Left lung (tissue), 14 donors: ENCODE data around the gene NRG3. TPM values are rescaled to one million over a fixed set of nuclear protein-coding genes. Genes with fewer than 3 reads are reported as not detected.

Experiments used
- ATAC-seq: fragments of 200-7000 bp; cut with Tn5 transposase; one replicate; pipeline ENCODE4 v1.9.1; 2020; ENCODE audit warnings: moderate library complexity
- DNase-seq, 4 donors: peaks; one replicate each; pipeline ENCODE4 v3.0.0-alpha.2; 2013 to 2020
- H3K27ac ChIP-seq, 2 donors: fragments of 200-600 bp; sonication (generic) in 1 of 2; one replicate each; pipeline versions ENCODE4 v1.5.0 to v1.8.0; 2020 to 2021
- H3K27me3 ChIP-seq, 2 donors: fragments of 200-600 bp; sonication (generic) in 1 of 2; one replicate each; pipeline versions ENCODE4 v1.5.0 to v1.8.0; 2020 to 2021
- H3K36me3 ChIP-seq, 2 donors: fragments of 200-600 bp; sonication (generic) in 1 of 2; one replicate each; pipeline versions ENCODE4 v1.5.0 to v1.8.0; 2020 to 2021
- H3K4me1 ChIP-seq, 2 donors: fragments of 200-600 bp; one replicate each; pipeline ENCODE4 v1.8.0; 2021
- H3K4me3 ChIP-seq, 2 donors: fragments of 200-600 bp; sonication (generic) in 1 of 2; one replicate each; pipeline versions ENCODE4 v1.5.0 to v1.8.0; 2020 to 2021; ENCODE audit warnings: mild to moderate bottlenecking in 1 of 2
- H3K9me3 ChIP-seq, 2 donors: fragments of 200-600 bp; sonication (generic) in 1 of 2; one replicate each; pipeline versions ENCODE4 v1.5.0 to v1.8.0; 2020 to 2021
- CTCF ChIP-seq, 2 donors: fragments of 200-600 bp; sonication (generic) in 1 of 2; IDR thresholded peaks; one replicate each; pipeline versions ENCODE4 v1.5.0 to v1.8.0; 2021; ENCODE audit warnings: antibody characterized with exemption in 2 of 2
- intact Hi-C, 2 donors: fragments of 100-400 bp; cut with DNase I; formaldehyde crosslinking; loops; one replicate each; pipeline versions ENCODE4 v1.11.2 to v1.14.2; 2022
- long read RNA-seq, 12 donors: library from polyadenylated mRNA in 2 of 12; unstranded in 2 of 12; transcript quantifications; one replicate each; pipeline ENCODE4 v2.0.0 and lab custom pipeline, GENCODE V29; 2019 to 2026
- polyA plus RNA-seq, 6 donors: library from polyadenylated mRNA; unstranded; fragments of 120-200 nt; gene quantifications; one replicate each; pipeline ENCODE4 v1.2.1, GENCODE V29; 2013; ENCODE audit not compliant: insufficient read length in 6 of 6
- total RNA-seq, 2 donors: library from RNA; stranded (reverse); fragmentation: NEBNext Ultra II Directional; extraction: Animal tissue kit (Norgen Biotek cat#: 25700); gene quantifications; one replicate each; pipeline ENCODE4 v1.2.1, GENCODE V29; 2021
- donor health status: DM: no; HTN: yes; CAD: no.
- donor health status: DM: no; HTN: no; CAD: no.

The NRG3 gene
- total RNA-seq (1 to 10 TPM; 1.0 to 1.5 TPM), polyA plus RNA-seq (1 to 10 TPM; 1.0 to 1.7 (median 1.1) TPM)
- long read RNA-seq, donor 1, result 0 reads
- long read RNA-seq, donor 2, result 0 reads
- long read RNA-seq, donor 3, result 0 reads
- long read RNA-seq, donor 4, result 0 reads
- long read RNA-seq, donor 5, result 0 reads
- long read RNA-seq, donor 6, result 0 reads
- long read RNA-seq, donor 7, result 0 reads
- long read RNA-seq, donor 8, result 0 reads
- long read RNA-seq, donor 9, result 0 reads
- long read RNA-seq, donor 10, result 0 reads
- long read RNA-seq, donor 11, partial matches to known transcripts, result 0 of 4 reads
- long read RNA-seq, donor 11, other reads (novel, unspliced or antisense), result 0 of 4 reads
- long read RNA-seq, donor 12, result 0 reads

- intact Hi-C loops, result no loop called here
- no peak within 1 kb of the TSS for H3K27ac ChIP-seq
- DNase-seq (no peak), ATAC-seq (peak; percentile 47)
- H3K4me1 ChIP-seq, result peaks cover 0 to 16% of the 10 kb centered on the region in 2 donors
- no peak for TF ChIP-seq CTCF (IDR thresholded peaks at IDR 0.05)
- H3K27me3 ChIP-seq, result peaks cover 37 to 61% of the 10 kb centered on the region in 2 donors
- peak within 1 kb of the TSS in 1 of 2 donors; percentile 34 for H3K4me3 ChIP-seq
- H3K9me3 ChIP-seq, result no peaks in the 10 kb centered on the region
- H3K36me3 ChIP-seq, result no peaks in the 10 kb centered on the region
Observed at GRCh38 chr10:81874875-81875466, at the start of gene NRG3. Gene NRG3 (plus strand): TSS chr10:81875194.

GRCh38 chr10:81828251-81828650 is 46.7 kb upstream of the NRG3 start:
- no peaks in the 10 kb centered on the region for H3K4me1 ChIP-seq
- H3K4me3 ChIP-seq, result no peak overlapping the region
- ATAC-seq (no peak), DNase-seq (no peak)
- intact Hi-C loops, result no loop called here
- no peaks in the 10 kb centered on the region for H3K9me3 ChIP-seq
- H3K36me3 ChIP-seq, result no peaks in the 10 kb centered on the region
- no peak overlapping the region for H3K27ac ChIP-seq
- no peak for TF ChIP-seq CTCF (IDR thresholded peaks at IDR 0.05)
- H3K27me3 ChIP-seq, result no peaks in the 10 kb centered on the region

GRCh38 chr10:81831060-81831459 is 43.9 kb upstream of the NRG3 start:
- H3K36me3 ChIP-seq, result no peaks in the 10 kb centered on the region
- no peak for ATAC-seq
- no peak for TF ChIP-seq CTCF (IDR thresholded peaks at IDR 0.05)
- intact Hi-C loops, result no loop called here
- peak in 1 of 4 donors; percentile 69 for DNase-seq
- H3K4me1 ChIP-seq, result no peaks in the 10 kb centered on the region
- no peak overlapping the region for H3K4me3 ChIP-seq
- H3K9me3 ChIP-seq, result no peaks in the 10 kb centered on the region
- no peak overlapping the region for H3K27ac ChIP-seq
- H3K27me3 ChIP-seq, result no peaks in the 10 kb centered on the region

GRCh38 chr10:81838950-81839349 is 36.0 kb upstream of the NRG3 start:
- intact Hi-C loops, result no loop called here
- TF ChIP-seq CTCF (IDR thresholded peaks at IDR 0.05), result no peak
- Histone ChIP-seq H3K4me1 (no peaks in the 10 kb centered on the region), H3K4me3 (no peak overlapping the region), H3K27me3 (no peaks in the 10 kb centered on the region), H3K36me3 (no peaks in the 10 kb centered on the region), H3K27ac (no peak overlapping the region), H3K9me3 (no peaks in the 10 kb centered on the region)
- DNase-seq (no peak), ATAC-seq (no peak)

- intact Hi-C loops, result no loop called here
- no peak for TF ChIP-seq CTCF (IDR thresholded peaks at IDR 0.05)
- H3K27me3 ChIP-seq, result no peaks in the 10 kb centered on the region
- no peak overlapping the region for H3K4me3 ChIP-seq
- DNase-seq (no peak), ATAC-seq (no peak)
- no peaks in the 10 kb centered on the region for H3K9me3 ChIP-seq
- no peaks in the 10 kb centered on the region for H3K4me1 ChIP-seq
- no peak overlapping the region for H3K27ac ChIP-seq
- H3K36me3 ChIP-seq, result no peaks in the 10 kb centered on the region
Observed at GRCh38 chr10:81843042-81843441, 32.0 kb upstream of the NRG3 start.
